Adrenal gland (tissue), 12 donors: ENCODE results near the gene LURAP1L. TPM values are rescaled to one million over a fixed set of nuclear protein-coding genes. Genes with fewer than 3 reads are reported as not detected.

Experiments
- DNase-seq, 7 donors: peaks; one replicate each; pipeline ENCODE4 v3.0.0-alpha.2; 2019 to 2020
- H3K27ac ChIP-seq, 5 donors: fragments of 200-600 bp; sonication (generic) in 4 of 5; 1 replicate in 3 of 5; 2 replicates in 2 of 5; pipeline versions ENCODE4 v1.5.1 to v1.8.0; 2016 to 2020; ENCODE audit warnings: mild to moderate bottlenecking in 1 of 5
- H3K27me3 ChIP-seq: fragments of 200-600 bp; 2 replicates; pipeline ENCODE4 v1.8.0; 2021
- H3K36me3 ChIP-seq, 2 donors: fragments of 200-600 bp; replicated peaks in 1 of 2; 1 replicate in 1 of 2; 2 replicates in 1 of 2; pipeline versions ENCODE4 v1.5.1 to v1.8.0; 2018 to 2022
- H3K4me1 ChIP-seq, 2 donors: fragments of 200-600 bp; replicated peaks in 1 of 2; 1 replicate in 1 of 2; 2 replicates in 1 of 2; pipeline versions ENCODE4 v1.5.1 to v1.8.0; 2018 to 2021
- H3K4me3 ChIP-seq, 4 donors: fragments of 200-600 bp; sonication (generic) in 3 of 4; one replicate each; pipeline ENCODE4 v1.5.1; 2016 to 2018
- H3K9me3 ChIP-seq, 3 donors: fragments of 200-600 bp; sonication (generic) in 1 of 3; replicated peaks in 1 of 3; 1 replicate in 2 of 3; 2 replicates in 1 of 3; pipeline versions ENCODE4 v1.5.1 to v1.8.0; 2016 to 2021
- POLR2A ChIP-seq, 2 donors: fragments of 450-650 bp; IDR thresholded peaks; one replicate each; pipeline ENCODE4 v1.6.1; 2017; ENCODE audit warnings: antibody characterized with exemption in 2 of 2, mild to moderate bottlenecking in 2 of 2, moderate library complexity in 1 of 2
- WGBS, 4 donors: extraction: QIAGEN DNeasy Blood & Tissue Kit in 2 of 4; methylation state at CpG; one replicate each; pipeline versions ENCODE4 v1.1.5 to v1.1.7; 2013 to 2017; 5-methylcytosine and 5-hydroxymethylcytosine counted together
- intact Hi-C, 2 donors: fragments of 100-400 bp; cut with DNase I; formaldehyde crosslinking; loops; one replicate each; pipeline versions ENCODE4 v1.14.1 to v1.15.0; 2022 to 2023
- polyA plus RNA-seq, 3 donors: library from polyadenylated mRNA; stranded (reverse); fragments of 200-250 nt in 2 of 3; fragments of 350-450 nt in 1 of 3; fragmentation: Illumina TruSeq in 1 of 3; extraction: RNeasy Lipid Tissue Mini Kit (QIAGEN cat#74804) in 1 of 3; gene quantifications; one replicate each; pipeline ENCODE4 v1.2.3, GENCODE V29; 2013 to 2014
- total RNA-seq, 9 donors: library from RNA; depleted of rRNA in 4 of 9; stranded (reverse); fragments of >200 nt in 4 of 9; fragments of 120-200 nt in 1 of 9; fragmentation: NEBNext Ultra II Directional in 1 of 9; extraction: Animal tissue kit (Norgen Biotek cat#: 25700) in 1 of 9; gene quantifications; one replicate each; pipeline versions ENCODE4 v1.1.0 to v1.2.4, GENCODE V29; 2013 to 2023
- TF ChIP-seq, protein P1 (sequence below), 6 experiments: fragments of 450-650 bp in 4 of 6; fragments of 200-600 bp in 2 of 6; sonication (generic) in 1 of 6; IDR thresholded peaks; 1 replicate in 5 of 6; 2 replicates in 1 of 6; pipeline versions ENCODE4 v1.5.1 to v1.8.0; 2016 to 2021; ENCODE audit warnings: antibody characterized with exemption in 6 of 6, mild to moderate bottlenecking in 2 of 6, moderate library complexity in 1 of 6
- donor health status: healthy with polysubstance abuse.
- donor health status: Bipolar disorder and iron deficiency.
- donor health status: DM: yes; HTN: yes; CAD: no.
- donor health status: DM: no; HTN: no; CAD: no.
- donor health status: DM: no; HTN: no; CAD: no.
- donor health status: DM: yes; HTN: yes; CAD: no.

The LURAP1L gene
- total and polyA plus RNA-seq, 12 donors: 5.3 to 29.0 (median 10.3) TPM

DNA sequence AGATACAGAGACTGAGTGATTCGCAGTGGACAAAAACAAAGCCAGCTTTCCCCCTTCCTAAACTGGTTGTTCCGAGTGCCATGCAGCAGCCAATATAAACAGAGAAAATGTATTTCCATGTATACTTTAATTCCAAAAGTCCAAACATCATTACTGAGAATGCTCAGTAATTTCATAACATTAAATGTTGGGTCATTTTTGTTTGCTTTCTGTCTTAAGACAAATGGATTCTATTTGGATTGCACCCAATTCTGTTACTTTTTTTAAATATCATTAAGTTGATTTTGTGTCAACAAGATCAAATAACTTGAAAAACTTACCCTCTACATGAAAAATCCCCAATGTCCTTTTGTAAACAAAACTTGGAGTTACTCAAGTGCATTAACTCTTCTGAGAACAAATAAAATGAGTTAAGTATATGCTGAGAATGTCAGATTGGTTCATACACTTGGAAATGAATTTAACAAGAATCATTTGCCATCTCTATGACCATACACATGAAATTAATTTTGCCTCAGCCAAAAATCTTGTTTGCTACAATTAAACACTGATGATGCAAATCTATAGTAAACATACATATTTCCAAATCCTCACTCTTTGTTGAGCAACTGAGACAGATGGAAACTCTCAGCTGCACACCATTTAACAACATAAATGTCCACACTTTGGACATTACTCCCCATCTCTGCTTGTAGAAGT, 19.4 kb downstream of the LURAP1L start:
- H3K4me1 ChIP-seq: peaks cover 0 to 22% of the 10 kb centered on the region in 2 donors
- no peak overlapping the region for H3K27ac ChIP-seq
- H3K27me3 ChIP-seq: no peaks in the 10 kb centered on the region
- TF ChIP-seq, protein P1, sequence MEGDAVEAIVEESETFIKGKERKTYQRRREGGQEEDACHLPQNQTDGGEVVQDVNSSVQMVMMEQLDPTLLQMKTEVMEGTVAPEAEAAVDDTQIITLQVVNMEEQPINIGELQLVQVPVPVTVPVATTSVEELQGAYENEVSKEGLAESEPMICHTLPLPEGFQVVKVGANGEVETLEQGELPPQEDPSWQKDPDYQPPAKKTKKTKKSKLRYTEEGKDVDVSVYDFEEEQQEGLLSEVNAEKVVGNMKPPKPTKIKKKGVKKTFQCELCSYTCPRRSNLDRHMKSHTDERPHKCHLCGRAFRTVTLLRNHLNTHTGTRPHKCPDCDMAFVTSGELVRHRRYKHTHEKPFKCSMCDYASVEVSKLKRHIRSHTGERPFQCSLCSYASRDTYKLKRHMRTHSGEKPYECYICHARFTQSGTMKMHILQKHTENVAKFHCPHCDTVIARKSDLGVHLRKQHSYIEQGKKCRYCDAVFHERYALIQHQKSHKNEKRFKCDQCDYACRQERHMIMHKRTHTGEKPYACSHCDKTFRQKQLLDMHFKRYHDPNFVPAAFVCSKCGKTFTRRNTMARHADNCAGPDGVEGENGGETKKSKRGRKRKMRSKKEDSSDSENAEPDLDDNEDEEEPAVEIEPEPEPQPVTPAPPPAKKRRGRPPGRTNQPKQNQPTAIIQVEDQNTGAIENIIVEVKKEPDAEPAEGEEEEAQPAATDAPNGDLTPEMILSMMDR (IDR thresholded peaks at IDR 0.05): no peak
- 72 to 78% (median 73%) methylated on average over 2 of the region's 2 CpGs for WGBS, 4 donors
- no peaks in the 10 kb centered on the region for H3K9me3 ChIP-seq
- H3K36me3 ChIP-seq: no peaks in the 10 kb centered on the region
- intact Hi-C loops: no loop called here
- H3K4me3 ChIP-seq: no peak overlapping the region
- DNase-seq: no peak

DNA sequence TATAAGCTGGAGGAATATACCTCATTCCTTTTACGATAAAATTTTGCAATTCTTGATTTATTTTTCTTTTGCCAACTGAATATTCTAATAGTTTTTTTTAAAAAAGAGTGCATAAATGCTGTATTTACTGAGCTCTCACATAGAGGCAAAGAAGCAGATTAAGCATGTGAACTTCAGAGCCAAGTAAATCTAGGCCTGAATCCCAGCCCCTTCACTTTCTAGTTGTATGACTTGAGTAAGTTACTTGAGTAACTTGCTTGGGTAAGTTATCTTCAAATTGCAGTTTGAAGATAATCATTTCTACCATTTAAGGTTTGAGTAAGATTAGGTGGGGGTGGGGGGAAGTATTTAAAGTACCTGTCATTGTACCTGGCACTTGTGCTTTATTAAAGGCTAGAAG, 21.8 kb downstream of the LURAP1L start:
- H3K27ac ChIP-seq: no peak overlapping the region
- H3K4me1 ChIP-seq: peaks cover 0 to 22% of the 10 kb centered on the region in 2 donors
- intact Hi-C loops: no loop called here

DNA sequence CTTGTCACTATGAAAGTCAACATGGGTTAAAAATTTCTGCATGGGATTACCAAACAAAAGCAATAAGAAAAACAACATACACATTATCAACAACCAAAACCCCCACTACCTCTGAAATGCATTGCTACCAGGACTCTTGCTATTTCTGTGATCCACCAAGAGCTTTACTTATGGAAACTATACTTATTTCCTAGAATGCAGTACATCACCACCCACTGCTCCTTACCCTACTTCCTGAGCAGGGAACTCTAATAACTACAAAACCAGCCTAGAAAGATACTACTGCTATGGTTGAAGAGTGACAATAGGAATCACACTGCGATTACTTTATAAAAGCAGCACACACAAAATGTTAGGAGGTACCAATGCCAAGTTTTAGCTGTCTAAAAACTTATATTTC, 22.2 kb downstream of the LURAP1L start:
- no peak for DNase-seq
- Histone ChIP-seq H3K4me3 (no peak overlapping the region), H3K27me3 (no peaks in the 10 kb centered on the region), H3K4me1 (peaks cover 0 to 22% of the 10 kb centered on the region in 2 donors), H3K36me3 (no peaks in the 10 kb centered on the region), H3K9me3 (no peaks in the 10 kb centered on the region), H3K27ac (no peak overlapping the region)
- intact Hi-C loops: no loop called here
- no peak for TF ChIP-seq POLR2A (IDR thresholded peaks at IDR 0.05)
- TF ChIP-seq, protein P1 (IDR thresholded peaks at IDR 0.05): no peak
- 84 to 89% (median 86%) methylated on average over 1 of the region's 1 CpG for WGBS, 4 donors

More for the DNA sequence above, 21.8 kb downstream of the LURAP1L start:
- Histone ChIP-seq H3K9me3 (no peaks in the 10 kb centered on the region), H3K27me3 (no peaks in the 10 kb centered on the region), H3K36me3 (no peaks in the 10 kb centered on the region), H3K4me3 (no peak overlapping the region)
- WGBS, 4 donors: 78 to 88% (median 83%) methylated on average over 1 of the region's 1 CpG
- TF ChIP-seq POLR2A (IDR thresholded peaks at IDR 0.05): no peak
- TF ChIP-seq, protein P1 (IDR thresholded peaks at IDR 0.05): no peak
- DNase-seq: no peak

DNA sequence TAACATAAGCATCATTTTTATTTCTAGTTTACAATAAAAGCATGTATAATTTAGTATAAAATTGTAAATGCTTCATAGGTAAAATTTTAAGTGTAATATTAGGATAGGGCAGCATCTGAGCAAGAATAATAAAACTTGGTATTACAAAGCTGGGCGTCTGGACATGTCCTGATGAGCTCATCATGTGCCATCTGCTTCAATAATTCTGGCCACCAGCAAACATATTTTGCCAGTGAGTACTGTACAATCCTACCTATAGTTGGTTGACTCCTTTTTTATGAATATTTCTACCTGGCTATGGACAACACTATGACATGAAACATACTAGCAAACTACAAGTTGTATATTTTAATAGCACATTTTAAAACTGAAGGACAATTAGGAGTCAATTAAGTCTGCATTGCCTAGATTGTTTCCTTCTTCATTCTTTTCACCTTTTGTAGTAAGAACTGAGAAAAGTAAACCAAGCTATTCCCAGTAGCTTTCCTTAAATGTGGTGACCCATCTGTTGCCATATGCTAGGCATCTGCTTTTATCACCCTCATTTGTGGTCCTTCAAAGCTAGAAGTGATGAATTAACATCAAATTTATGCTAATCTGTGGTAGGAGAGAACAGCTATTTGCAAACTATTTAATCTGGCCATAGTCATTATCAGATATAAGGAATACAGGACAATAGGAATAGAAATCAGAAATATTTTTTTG, 23.4 kb downstream of the LURAP1L start:
- no peak for DNase-seq
- no peaks in the 10 kb centered on the region for H3K9me3 ChIP-seq
- no peak overlapping the region for H3K4me3 ChIP-seq
- no peak overlapping the region for H3K27ac ChIP-seq
- TF ChIP-seq POLR2A (IDR thresholded peaks at IDR 0.05): no peak
- TF ChIP-seq, protein P1 (IDR thresholded peaks at IDR 0.05): no peak
- 64 to 88% (median 76%) methylated on average over 1 of the region's 1 CpG for WGBS, 4 donors
- H3K36me3 ChIP-seq: no peaks in the 10 kb centered on the region
- intact Hi-C loops: no loop called here
- H3K4me1 ChIP-seq: peaks cover 0 to 13% of the 10 kb centered on the region in 2 donors
- H3K27me3 ChIP-seq: no peaks in the 10 kb centered on the region
